NOMO-1 treated with DMSO at 0.1 percent for 48 hours (cell line): Measurements from ENCODE around the gene CPSF4.

Source experiments
- DNase-seq: peaks from one replicate; lab custom pipeline; 2025; ENCODE audit not compliant: unreplicated experiment; lab: John Stamatoyannopoulos, UW

The CPSF4 gene

GRCh38 chr7:99447943-99448342 is 9.2 kb downstream of the CPSF4 start:
- peak; percentile 12 for DNase-seq

- no peak for DNase-seq
These were observed 10.1 kb downstream of the CPSF4 start for GRCh38 chr7:99448855-99449254.

- DNase-seq, result no peak
These were observed 10.6 kb downstream of the CPSF4 start for GRCh38 chr7:99449326-99449725.

GRCh38 chr7:99451936-99452335 is 13.2 kb downstream of the CPSF4 start:
- no peak for DNase-seq

GRCh38 chr7:99452541-99452940 is 13.8 kb downstream of the CPSF4 start:
- DNase-seq, result no peak

- no peak for DNase-seq
These were observed 14.4 kb downstream of the CPSF4 start for GRCh38 chr7:99453105-99453504.

GRCh38 chr7:99455874-99456273 is 17.1 kb downstream of the CPSF4 start:
- DNase-seq, result no peak

GRCh38 chr7:99456288-99456687 is 17.5 kb downstream of the CPSF4 start:
- no peak for DNase-seq

- DNase-seq, result no peak
These were observed 18.4 kb downstream of the CPSF4 start for GRCh38 chr7:99457050-99457649.

GRCh38 chr7:99457650-99458493 is 19.1 kb downstream of the CPSF4 start:
- DNase-seq, result no peak

GRCh38 chr7:99459087-99459486 is 20.3 kb downstream of the CPSF4 start:
- DNase-seq, result no peak

GRCh38 chr7:99460651-99461050 is 21.9 kb downstream of the CPSF4 start:
- DNase-seq, result no peak

- DNase-seq, result no peak
These were observed 22.5 kb downstream of the CPSF4 start for GRCh38 chr7:99461221-99461620.

GRCh38 chr7:99465421-99465768 is 26.7 kb downstream of the CPSF4 start:
- DNase-seq, result no peak

- no peak for DNase-seq
These were observed 29.7 kb downstream of the CPSF4 start for GRCh38 chr7:99468336-99468918.

GRCh38 chr7:99469381-99470065 is 30.8 kb downstream of the CPSF4 start:
- DNase-seq, result no peak

GRCh38 chr7:99472561-99473314 is 34.0 kb downstream of the CPSF4 start, which contains the start of gene ZNF789:
Gene ZNF789 (plus strand): TSS chr7:99472890. CDS start chr7:99476457, 3,567 bp downstream.
- peak; percentile 99 for DNase-seq

GRCh38 chr7:99473315-99473596 is 34.5 kb downstream of the CPSF4 start:
- peak; percentile 95 for DNase-seq

GRCh38 chr7:99476107-99476506 is 37.4 kb downstream of the CPSF4 start:
- no peak for DNase-seq

- DNase-seq, result no peak
These were observed 40.0 kb downstream of the CPSF4 start for GRCh38 chr7:99478464-99479440.
